ENCODE data around the gene ZC2HC1B.

The ZC2HC1B gene

DNA sequence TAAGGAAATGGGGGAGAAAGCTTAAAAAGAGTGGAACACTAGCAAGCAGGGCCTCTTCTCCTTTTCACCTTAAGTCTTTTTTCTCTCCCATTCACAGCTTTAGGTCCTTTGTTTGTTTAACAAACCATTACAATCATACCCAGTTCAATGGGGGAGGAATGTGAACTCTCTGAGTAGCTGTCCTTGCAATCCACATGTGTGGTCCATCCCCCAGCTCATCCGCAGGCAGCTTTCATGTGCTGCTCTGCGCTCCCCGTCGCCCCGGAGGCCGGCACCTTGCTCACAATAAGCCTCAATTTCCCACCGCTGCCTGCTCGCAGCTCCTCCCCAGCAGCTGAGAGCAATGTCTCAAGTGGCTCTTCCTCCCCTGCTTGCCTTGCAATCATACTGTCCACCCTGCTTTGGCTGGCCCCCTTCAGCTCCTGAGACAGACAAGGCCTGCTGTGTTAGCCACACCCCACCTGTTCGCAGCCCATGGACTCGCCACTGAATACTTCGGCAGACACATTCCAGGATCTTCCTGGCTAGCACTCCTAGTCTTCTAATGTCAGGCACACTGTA lies 94.6 kb downstream of the ZC2HC1B start:
- DNase-seq (ENCODE audit: extremely low spot score): no peak
- ChIA-PET POLR2A (no interaction called here), CTCF (no interaction called here)
- TF ChIP-seq ZNF384 (IDR thresholded peaks at IDR 0.05) (no peak), SP1 (IDR thresholded peaks at IDR 0.05) (no peak), NFRKB (IDR thresholded peaks at IDR 0.05) (no peak), SUZ12 (IDR thresholded peaks at IDR 0.05) (no peak), CTBP1 (IDR thresholded peaks at IDR 0.05; ENCODE audit: borderline replicate concordance) (no peak), BHLHE40 (IDR thresholded peaks at IDR 0.05; ENCODE audit: borderline replicate concordance) (no peak), HDGF (IDR thresholded peaks at IDR 0.05; ENCODE audit: borderline replicate concordance) (no peak), TARDBP (IDR thresholded peaks at IDR 0.05) (no peak), L3MBTL2 (conservative IDR thresholded peaks at IDR 0.05) (no peak)

DNA sequence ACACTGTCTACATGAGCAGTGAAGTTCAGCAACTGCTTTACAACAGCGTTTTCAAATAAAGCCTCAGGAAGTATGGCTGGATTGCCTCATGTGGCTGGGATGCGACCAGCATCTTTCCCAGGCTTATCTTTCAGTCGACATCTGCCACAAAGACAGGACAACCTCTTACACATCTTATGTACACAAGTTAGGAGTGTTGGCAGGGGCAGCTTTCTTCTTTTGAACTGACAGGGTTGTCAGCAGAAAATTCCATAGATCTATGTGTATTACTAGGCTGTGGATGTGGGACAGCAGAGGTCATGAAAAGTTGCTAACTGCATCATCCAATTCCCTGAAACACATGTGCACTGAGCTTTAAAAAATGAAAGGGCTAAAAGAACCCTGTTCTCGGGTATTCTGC lies 95.7 kb downstream of the ZC2HC1B start:
- CTCF ChIA-PET: no interaction called here
- TF ChIP-seq SUZ12 (IDR thresholded peaks at IDR 0.05): no peak
- TF ChIP-seq LEF1 (IDR thresholded peaks at IDR 0.05; ENCODE audit: borderline replicate concordance): no peak
- TF ChIP-seq FOXK2 (IDR thresholded peaks at IDR 0.05): no peak
- TF ChIP-seq FOXA1 (IDR thresholded peaks at IDR 0.05): no peak
- TF ChIP-seq FOXM1 (IDR thresholded peaks at IDR 0.05; ENCODE audit: borderline replicate concordance): no peak
- TF ChIP-seq, protein P1, sequence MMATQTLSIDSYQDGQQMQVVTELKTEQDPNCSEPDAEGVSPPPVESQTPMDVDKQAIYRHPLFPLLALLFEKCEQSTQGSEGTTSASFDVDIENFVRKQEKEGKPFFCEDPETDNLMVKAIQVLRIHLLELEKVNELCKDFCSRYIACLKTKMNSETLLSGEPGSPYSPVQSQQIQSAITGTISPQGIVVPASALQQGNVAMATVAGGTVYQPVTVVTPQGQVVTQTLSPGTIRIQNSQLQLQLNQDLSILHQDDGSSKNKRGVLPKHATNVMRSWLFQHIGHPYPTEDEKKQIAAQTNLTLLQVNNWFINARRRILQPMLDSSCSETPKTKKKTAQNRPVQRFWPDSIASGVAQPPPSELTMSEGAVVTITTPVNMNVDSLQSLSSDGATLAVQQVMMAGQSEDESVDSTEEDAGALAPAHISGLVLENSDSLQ (IDR thresholded peaks at IDR 0.05): no peak
- no peak for DNase-seq (ENCODE audit: extremely low spot score)
- POLR2A ChIA-PET: no interaction called here

DNA sequence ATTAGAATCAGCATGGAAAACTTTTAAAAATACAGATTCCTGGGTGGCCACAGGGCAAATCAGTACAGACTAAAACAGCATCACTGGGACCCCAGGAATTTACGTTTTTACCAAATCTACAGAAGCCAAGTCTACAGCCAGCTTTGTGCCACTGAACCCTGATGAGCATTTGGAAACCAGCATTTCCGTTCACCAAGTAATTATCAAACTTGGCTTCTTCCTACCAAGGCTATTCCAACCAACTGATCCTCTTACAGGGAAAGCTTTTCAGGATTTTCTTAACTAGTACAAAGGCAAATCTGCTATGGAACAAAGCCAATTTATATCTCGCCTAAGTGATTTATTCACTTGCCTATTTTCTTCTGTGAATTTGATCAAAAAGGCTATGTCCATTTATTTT lies 96.8 kb downstream of the ZC2HC1B start:
- TF ChIP-seq SUZ12 (IDR thresholded peaks at IDR 0.05): no peak
- no peak for TF ChIP-seq ELF4 (IDR thresholded peaks at IDR 0.05)
- ChIA-PET CTCF (interaction anchor here (1.0 kb wide), 1 partner anchor 23 kb away, joined by 3 read pairs; no protein-coding TSS in a partner anchor), POLR2A (no interaction called here)
- DNase-seq (ENCODE audit: extremely low spot score): no peak

DNA sequence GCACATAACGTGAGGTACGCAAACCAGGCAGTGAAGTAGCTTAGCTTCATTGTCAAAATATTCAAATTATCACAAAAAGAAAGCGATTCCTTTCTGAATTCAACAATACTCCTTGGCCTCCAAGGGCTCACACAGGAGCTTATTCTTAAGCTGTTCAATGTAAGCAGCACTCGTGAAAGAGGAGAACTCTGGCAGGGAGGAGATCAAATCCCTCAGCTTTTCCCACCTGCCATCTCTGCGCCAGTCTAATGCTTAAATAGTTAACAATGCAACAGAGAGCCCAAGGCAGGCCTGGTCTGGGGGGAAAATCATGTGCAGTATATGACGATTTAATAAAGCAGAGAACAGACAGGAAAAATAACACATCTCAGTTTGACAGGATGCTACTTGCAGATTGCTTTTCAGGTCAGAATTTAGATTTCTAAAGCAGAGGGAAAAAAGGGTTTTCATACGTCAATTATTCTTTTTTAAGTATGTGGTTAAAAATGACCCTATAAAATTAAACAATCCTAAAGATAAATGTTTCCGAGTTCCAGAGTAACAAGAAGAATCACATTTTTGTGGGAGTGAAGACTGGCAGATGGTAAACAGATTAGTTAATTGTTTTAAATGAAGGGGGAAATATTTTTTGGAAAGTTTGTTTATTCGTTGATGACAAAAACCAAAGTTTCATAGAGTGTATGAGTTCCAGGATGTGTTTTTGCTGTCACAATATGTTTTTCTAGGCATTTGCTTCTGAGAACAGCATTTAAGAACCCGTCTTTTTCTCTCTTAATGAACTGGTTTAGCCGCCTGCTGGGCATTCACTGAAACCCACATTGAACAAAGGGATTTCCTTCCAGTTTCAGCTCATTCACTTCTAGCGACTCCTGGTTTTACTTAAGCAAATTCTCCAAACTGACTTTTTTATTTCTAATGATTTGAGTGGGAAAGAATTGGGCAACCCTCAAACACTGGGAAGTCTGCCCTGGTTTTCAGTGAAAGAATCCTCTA lies 97.9 kb downstream of the ZC2HC1B start:
- CTCF ChIA-PET: interaction anchor here (1.0 kb wide), 1 partner anchor 25 kb away, joined by 3 read pairs; no protein-coding TSS in a partner anchor
- POLR2A ChIA-PET: no interaction called here
- no peak for TF ChIP-seq ELF4 (IDR thresholded peaks at IDR 0.05)
- TF ChIP-seq L3MBTL2 (conservative IDR thresholded peaks at IDR 0.05): no peak
- TF ChIP-seq, protein P1 (IDR thresholded peaks at IDR 0.05): no peak
- no peak for TF ChIP-seq LEF1 (IDR thresholded peaks at IDR 0.05; ENCODE audit: borderline replicate concordance)
- TF ChIP-seq FOXA1 (IDR thresholded peaks at IDR 0.05): no peak
- TF ChIP-seq CTBP1 (IDR thresholded peaks at IDR 0.05; ENCODE audit: borderline replicate concordance): no peak
- TF ChIP-seq NFRKB (IDR thresholded peaks at IDR 0.05): no peak
- no peak for TF ChIP-seq ZNF384 (IDR thresholded peaks at IDR 0.05)
- no peak for TF ChIP-seq BHLHE40 (IDR thresholded peaks at IDR 0.05; ENCODE audit: borderline replicate concordance)
- TF ChIP-seq FOXK2 (IDR thresholded peaks at IDR 0.05): no peak
- TF ChIP-seq TARDBP (IDR thresholded peaks at IDR 0.05): no peak
- no peak for TF ChIP-seq SP1 (IDR thresholded peaks at IDR 0.05)
- TF ChIP-seq FOXM1 (IDR thresholded peaks at IDR 0.05; ENCODE audit: borderline replicate concordance): no peak
- TF ChIP-seq HDGF (IDR thresholded peaks at IDR 0.05; ENCODE audit: borderline replicate concordance): no peak
- TF ChIP-seq SUZ12 (IDR thresholded peaks at IDR 0.05): no peak
- no peak for TF ChIP-seq ARNT (IDR thresholded peaks at IDR 0.05)
- DNase-seq (ENCODE audit: extremely low spot score): no peak

DNA sequence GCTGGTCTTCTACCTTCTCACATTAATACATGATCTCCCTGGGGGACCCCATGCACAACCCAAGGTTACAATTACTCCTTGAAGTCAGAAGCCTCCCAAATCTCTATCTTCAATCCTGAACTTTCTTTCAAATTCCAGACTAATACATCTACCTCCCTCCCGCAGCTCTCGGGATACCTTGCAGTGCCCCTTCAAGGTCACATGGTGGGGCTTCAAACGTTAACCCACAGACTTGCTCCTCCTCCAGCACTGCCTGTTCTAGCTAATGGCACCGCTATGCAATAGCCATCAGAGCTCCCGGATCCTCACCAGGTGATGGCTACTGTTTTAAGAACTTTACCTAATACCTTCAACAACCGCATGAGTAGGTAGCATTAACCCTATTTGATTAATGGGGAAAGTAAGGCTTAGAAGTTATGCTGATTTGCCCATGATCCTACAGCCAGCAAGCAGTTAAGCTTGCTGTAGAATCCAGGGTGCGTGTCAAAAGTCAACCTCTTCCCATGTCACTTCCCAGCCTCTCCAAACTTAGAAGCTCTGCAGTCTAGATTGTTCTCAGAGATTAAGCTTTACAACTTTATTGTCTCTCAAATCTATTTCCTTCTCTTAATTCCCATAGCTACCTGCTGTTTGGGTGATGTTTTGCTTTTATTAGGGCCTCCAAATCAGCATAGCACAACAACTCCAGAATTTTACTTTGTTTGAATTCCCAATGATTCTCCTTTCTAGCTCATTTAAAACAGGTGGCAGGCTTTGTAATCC lies 99.1 kb downstream of the ZC2HC1B start:
- ChIA-PET POLR2A (interaction anchor here (1.0 kb wide), 1 partner anchor 45 kb away, joined by 3 read pairs; the partner anchor contains the start of gene PLAGL1), CTCF (no interaction called here)
- no peak for DNase-seq (ENCODE audit: extremely low spot score)
- TF ChIP-seq BHLHE40 (IDR thresholded peaks at IDR 0.05; ENCODE audit: borderline replicate concordance): no peak
- TF ChIP-seq HDGF (IDR thresholded peaks at IDR 0.05; ENCODE audit: borderline replicate concordance): no peak
- TF ChIP-seq SUZ12 (IDR thresholded peaks at IDR 0.05): no peak
- no peak for TF ChIP-seq FOXM1 (IDR thresholded peaks at IDR 0.05; ENCODE audit: borderline replicate concordance)
- TF ChIP-seq NFRKB (IDR thresholded peaks at IDR 0.05): no peak
- TF ChIP-seq L3MBTL2 (conservative IDR thresholded peaks at IDR 0.05): no peak
- TF ChIP-seq FOXK2 (IDR thresholded peaks at IDR 0.05): no peak
- TF ChIP-seq, protein P1 (IDR thresholded peaks at IDR 0.05): no peak
- no peak for TF ChIP-seq CTBP1 (IDR thresholded peaks at IDR 0.05; ENCODE audit: borderline replicate concordance)
- TF ChIP-seq ZNF384 (IDR thresholded peaks at IDR 0.05): no peak
- TF ChIP-seq SP1 (IDR thresholded peaks at IDR 0.05): no peak
- TF ChIP-seq FOXA1 (IDR thresholded peaks at IDR 0.05): no peak
- no peak for TF ChIP-seq ARNT (IDR thresholded peaks at IDR 0.05)
- TF ChIP-seq TARDBP (IDR thresholded peaks at IDR 0.05): no peak
- TF ChIP-seq ELF4 (IDR thresholded peaks at IDR 0.05): no peak
- TF ChIP-seq LEF1 (IDR thresholded peaks at IDR 0.05; ENCODE audit: borderline replicate concordance): no peak

All from HEK293T (cell line).